ENCODE data around the gene ROPN1.

- no peak for TF ChIP-seq CTCF (IDR thresholded peaks at IDR 0.05; ENCODE audit: insufficient read depth, low read length, poor library complexity, severe bottlenecking)
- no peak for TF ChIP-seq EZH2phosphoT487 (conservative IDR thresholded peaks at IDR 0.05; ENCODE audit: low read length)
Observed at GRCh38 chr3:123986427-123986826, 5.5 kb downstream of the ROPN1 start.
